Aorta (tissue), 5 donors: Measurements from ENCODE around the gene TRAM2. TPM values are rescaled to one million over a fixed set of nuclear protein-coding genes. Genes with fewer than 3 reads are reported as not detected.

Experiments
- ATAC-seq: fragments of 200-7000 bp; cut with Tn5 transposase; one replicate; pipeline ENCODE4 v1.9.1; 2022; ENCODE audit warnings: moderate library complexity; ENCODE audit not compliant: low FRiP score
- DNase-seq, 2 donors: peaks; one replicate each; pipeline ENCODE4 v3.0.0-alpha.2; 2020
- H3K27ac ChIP-seq, 2 donors: one replicate each; pipeline ENCODE4 v1.5.1; 2013; ENCODE audit warnings: low read length in 2 of 2, mild to moderate bottlenecking in 2 of 2, moderate library complexity in 2 of 2, control low read depth in 1 of 2, inconsistent platforms in 1 of 2, low read depth in 1 of 2
- H3K27me3 ChIP-seq, 2 donors: one replicate each; pipeline ENCODE4 v1.6.1; 2013; ENCODE audit warnings: control low read depth in 1 of 2, low read length in 1 of 2, mild to moderate bottlenecking in 1 of 2, moderate library complexity in 1 of 2; ENCODE audit not compliant: insufficient read depth in 2 of 2, control insufficient read depth in 1 of 2
- H3K36me3 ChIP-seq, 2 donors: one replicate each; pipeline ENCODE4 v1.6.1; 2013; ENCODE audit warnings: control low read depth in 1 of 2, low read length in 1 of 2, mild to moderate bottlenecking in 1 of 2; ENCODE audit not compliant: insufficient read depth in 2 of 2, control insufficient read depth in 1 of 2
- H3K4me1 ChIP-seq, 2 donors: one replicate each; pipeline ENCODE4 v1.6.1; 2013; ENCODE audit warnings: low read length in 2 of 2, control low read depth in 1 of 2, mild to moderate bottlenecking in 1 of 2, moderate library complexity in 1 of 2; ENCODE audit not compliant: insufficient read depth in 2 of 2, control insufficient read depth in 1 of 2
- H3K4me3 ChIP-seq, 2 donors: one replicate each; pipeline ENCODE4 v1.5.1; 2013; ENCODE audit warnings: low read length in 2 of 2, control low read depth in 1 of 2, mild to moderate bottlenecking in 1 of 2
- H3K9me3 ChIP-seq: one replicate; pipeline ENCODE4 v1.6.1; 2013; ENCODE audit warnings: mild to moderate bottlenecking, low read length; ENCODE audit not compliant: control insufficient read depth
- WGBS, 2 donors: extraction: QIAGEN DNeasy Blood & Tissue Kit; methylation state at CpG; one replicate each; pipeline ENCODE4 v1.1.7; 2013; 5-methylcytosine and 5-hydroxymethylcytosine counted together
- intact Hi-C, 2 donors: fragments of 100-400 bp; cut with DNase I; formaldehyde crosslinking; loops; one replicate each; pipeline versions ENCODE4 v1.14.2 to v1.15.0; 2022
- polyA plus RNA-seq, 2 donors: library from polyadenylated mRNA; stranded (reverse); fragments of 200-250 nt; gene quantifications; one replicate each; pipeline ENCODE4 v1.2.3, GENCODE V29; 2013
- total RNA-seq, 2 donors: library from RNA; stranded (reverse); fragmentation: NEBNext Ultra II Directional; extraction: Animal tissue kit (Norgen Biotek cat#: 25700); gene quantifications; one replicate each; pipeline ENCODE4 v1.2.1, GENCODE V29; 2021
- donor health status: healthy with polysubstance abuse.
- donor health status: Bipolar disorder and iron deficiency.
- donor health status: DM: no; HTN: no; CAD: no.
- donor health status: DM: no; HTN: no; CAD: no.
- donor health status: DM: yes; HTN: yes; CAD: no.

Gene TRAM2
- total and polyA plus RNA-seq, 4 donors = 7.5 to 39.5 (median 30.3) TPM

DNA sequence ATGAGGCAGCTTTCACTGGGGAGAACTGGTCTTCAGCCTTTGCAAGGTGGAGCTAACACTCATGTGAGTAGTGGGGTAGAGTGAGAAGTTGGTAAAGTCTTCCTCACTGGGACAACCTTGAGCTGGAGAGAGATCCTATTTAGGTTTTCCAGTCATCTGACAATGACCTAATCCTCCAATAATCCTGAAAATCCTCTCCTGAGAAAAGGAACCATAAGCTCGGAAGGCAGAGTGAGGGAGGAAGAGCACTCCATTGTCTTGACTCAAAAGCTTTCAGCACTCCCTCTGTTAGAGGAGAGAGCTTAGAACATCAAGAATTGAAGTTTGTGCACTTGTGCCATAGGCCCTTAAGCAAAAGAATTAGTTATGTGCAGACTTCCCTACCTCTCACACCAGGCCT, 77.8 kb downstream of the TRAM2 start:
- Histone ChIP-seq H3K36me3 (no peaks in the 10 kb centered on the region), H3K9me3 (no peaks in the 10 kb centered on the region), H3K27ac (peak overlapping the region; percentile 70 to 77), H3K27me3 (no peaks in the 10 kb centered on the region), H3K4me3 (no peak overlapping the region), H3K4me1 (peaks cover 6 to 12% of the 10 kb centered on the region in 2 donors)
- WGBS, 2 donors = 12 to 16% methylated on average over 1 of the region's 1 CpG
- intact Hi-C loops = loop anchor here in 1 of 2 donors (5.0 to 10.0 kb wide), 2 partner anchors 77 to 166 kb away; partner anchors contain the start of gene EFHC1
- no peak for DNase-seq
- ATAC-seq = no peak

DNA sequence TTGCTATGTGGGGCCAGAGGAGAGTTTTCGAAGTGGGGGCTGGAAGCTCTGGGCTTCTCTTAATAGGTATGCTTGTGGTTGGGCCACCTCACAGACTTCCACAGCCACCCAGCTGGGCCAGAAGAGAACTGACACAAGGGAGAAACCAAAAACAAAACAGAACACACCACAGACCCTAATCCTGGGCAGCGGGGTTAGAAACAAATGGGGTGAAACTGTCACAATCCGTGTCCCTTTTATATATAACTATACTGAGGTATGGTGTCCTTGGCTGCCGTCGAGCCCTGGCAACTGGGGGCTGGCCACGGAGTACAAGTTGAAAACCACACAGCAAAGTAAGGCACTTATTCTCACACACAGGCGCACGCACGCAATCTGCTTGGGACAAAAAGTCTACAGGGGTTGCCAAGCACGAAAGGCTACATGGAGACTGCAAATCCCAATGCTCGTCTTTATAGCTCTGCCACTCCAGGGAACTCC, 78.3 kb downstream of the TRAM2 start:
- WGBS, 2 donors = 45 to 46% methylated on average over 11 of the region's 11 CpGs
- no peaks in the 10 kb centered on the region for H3K36me3 ChIP-seq
- H3K9me3 ChIP-seq = no peaks in the 10 kb centered on the region
- no peaks in the 10 kb centered on the region for H3K27me3 ChIP-seq
- H3K27ac ChIP-seq = peak overlapping the region; percentile 70 to 79
- intact Hi-C loops = loop anchor here in 1 of 2 donors (5.0 to 10.0 kb wide), 2 partner anchors 76 to 166 kb away; partner anchors contain the start of gene EFHC1
- H3K4me3 ChIP-seq = no peak overlapping the region
- ATAC-seq (no peak), DNase-seq (no peak)
- peaks cover 6 to 12% of the 10 kb centered on the region in 2 donors for H3K4me1 ChIP-seq

DNA sequence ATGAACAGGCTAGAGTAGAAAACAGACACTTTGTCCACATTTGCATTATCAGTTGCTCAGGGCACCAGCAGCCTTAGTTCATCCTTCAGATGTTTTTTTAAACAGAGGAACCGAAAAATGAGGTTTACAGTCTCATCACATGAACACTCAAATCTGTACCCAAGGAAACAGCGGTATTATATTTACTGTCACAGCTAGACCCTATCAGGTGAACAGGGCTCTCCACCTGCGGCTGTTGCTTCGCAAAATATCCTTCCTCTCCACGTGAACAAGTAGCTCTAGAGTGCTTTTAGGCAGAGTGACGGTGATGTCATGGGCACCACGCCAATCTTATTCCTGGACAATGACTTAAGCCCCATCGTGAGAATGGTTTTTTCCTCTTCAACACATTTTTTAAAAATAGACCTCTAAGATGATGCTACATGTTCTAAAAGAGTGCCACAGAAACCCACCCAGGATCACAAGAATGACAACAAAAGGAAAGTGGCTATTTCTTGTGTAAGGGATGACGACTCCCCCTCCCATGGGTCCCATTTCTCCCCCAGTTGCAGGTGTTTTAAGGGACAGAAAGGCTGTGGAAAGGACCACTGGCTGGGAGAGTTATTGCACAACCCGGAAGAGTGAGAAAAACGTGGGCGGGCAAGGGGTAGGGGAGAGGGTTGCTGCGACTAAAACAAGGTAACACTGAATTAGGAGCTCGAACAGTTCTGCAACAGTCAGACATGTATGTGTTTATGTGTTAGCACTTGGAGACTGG, 79.0 kb downstream of the TRAM2 start:
- ATAC-seq = no peak

DNA sequence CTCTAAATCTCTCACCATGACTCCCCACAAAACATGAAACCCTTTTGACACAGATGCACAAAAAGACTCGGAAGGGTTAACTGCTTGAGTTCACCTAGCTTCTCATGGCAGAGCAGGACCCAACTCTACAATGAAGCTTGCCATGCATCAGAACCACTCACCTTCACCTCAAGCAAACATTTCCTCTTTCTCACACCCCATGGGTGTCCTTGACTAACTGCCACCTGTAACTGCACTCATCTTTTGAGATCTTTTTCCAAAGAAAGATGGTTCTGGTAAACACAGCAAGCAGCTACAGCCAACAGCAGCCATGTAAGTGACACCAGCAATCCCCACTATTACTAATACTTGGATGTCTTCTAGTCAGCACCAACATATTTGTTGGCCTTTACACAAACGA, 80.2 kb downstream of the TRAM2 start:
- no peak for DNase-seq
- Histone ChIP-seq H3K27ac (no peak overlapping the region), H3K36me3 (no peaks in the 10 kb centered on the region), H3K4me1 (peaks cover 6 to 12% of the 10 kb centered on the region in 2 donors), H3K27me3 (no peaks in the 10 kb centered on the region), H3K4me3 (no peak overlapping the region), H3K9me3 (no peaks in the 10 kb centered on the region)
- 80 to 93% methylated on average over 2 of the region's 2 CpGs for WGBS, 2 donors
- no peak for ATAC-seq
- intact Hi-C loops = loop anchor here in 1 of 2 donors (5.0 to 10.0 kb wide), 2 partner anchors 74 to 168 kb away; partner anchors contain the start of gene EFHC1

More for the DNA sequence above, 79.0 kb downstream of the TRAM2 start:
- peak overlapping the region; percentile 75 to 79 for H3K27ac ChIP-seq
- no peaks in the 10 kb centered on the region for H3K27me3 ChIP-seq
- no peaks in the 10 kb centered on the region for H3K9me3 ChIP-seq
- 55 to 58% methylated on average over 14 of the region's 14 CpGs for WGBS, 2 donors
- intact Hi-C loops = loop anchor here in 1 of 2 donors (5.0 to 10.0 kb wide), 2 partner anchors 76 to 167 kb away; partner anchors contain the start of gene EFHC1
- H3K4me1 ChIP-seq = peaks cover 6 to 12% of the 10 kb centered on the region in 2 donors
- DNase-seq = no peak
- H3K36me3 ChIP-seq = no peaks in the 10 kb centered on the region
- H3K4me3 ChIP-seq = no peak overlapping the region

DNA sequence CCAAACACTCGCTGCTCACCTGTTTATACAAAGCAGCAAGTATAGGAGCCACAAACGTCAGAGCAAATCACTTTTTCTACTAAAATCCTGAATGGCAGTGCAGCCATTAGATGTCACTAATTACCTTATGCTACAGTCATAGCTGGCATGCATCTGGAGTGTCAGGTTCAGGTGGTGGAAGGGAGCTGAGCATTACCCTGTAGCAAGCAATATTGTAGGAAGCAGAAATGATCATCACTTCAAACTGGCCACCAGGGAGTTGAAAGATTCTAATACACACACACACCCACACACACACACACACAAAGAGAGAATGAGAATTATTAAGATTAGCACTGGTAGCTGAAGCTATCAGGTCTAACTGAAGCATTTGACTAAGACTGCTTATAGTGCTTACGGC, 80.9 kb downstream of the TRAM2 start:
- 67 to 68% methylated on average over 3 of the region's 3 CpGs for WGBS, 2 donors

DNA sequence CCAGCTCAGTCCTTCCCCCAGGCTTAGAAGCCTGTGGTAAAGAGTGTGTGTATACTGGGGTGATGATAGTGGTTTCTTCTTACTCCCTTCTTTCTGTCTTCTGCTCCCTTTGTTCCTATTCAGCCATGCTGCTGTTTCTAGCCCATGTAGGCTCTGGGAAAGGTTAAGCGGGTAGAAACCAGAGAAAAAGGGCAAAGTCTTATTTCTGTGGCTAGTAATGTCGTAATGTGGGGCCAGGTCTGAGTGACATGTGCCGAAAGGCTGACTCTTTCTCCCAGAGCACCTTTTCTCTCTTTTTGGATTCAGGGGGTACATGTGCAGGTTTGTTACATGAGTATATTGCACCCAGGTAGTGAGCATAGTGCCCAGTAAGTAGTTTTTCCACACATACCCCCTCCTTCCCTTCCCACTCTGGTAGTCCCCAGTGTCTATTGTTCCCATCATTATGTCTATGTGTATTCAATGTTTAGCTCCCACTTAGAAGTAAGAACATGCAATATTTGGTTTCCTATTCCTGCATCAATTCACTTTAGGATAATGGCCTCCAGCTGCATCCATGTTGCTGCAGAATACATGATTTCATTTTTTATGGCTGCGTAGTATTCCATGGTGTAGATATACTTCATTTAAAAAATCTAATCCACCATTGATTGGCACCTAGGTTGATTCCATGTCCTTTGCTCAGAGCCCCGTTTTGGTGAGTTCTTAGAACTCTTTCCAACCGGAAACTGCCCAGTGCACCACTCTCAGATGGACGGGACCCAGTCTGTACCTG, 82.4 kb downstream of the TRAM2 start:
- Histone ChIP-seq H3K9me3 (no peaks in the 10 kb centered on the region), H3K4me1 (peaks cover 6 to 8% of the 10 kb centered on the region in 2 donors), H3K4me3 (no peak overlapping the region), H3K36me3 (no peaks in the 10 kb centered on the region), H3K27me3 (no peaks in the 10 kb centered on the region), H3K27ac (no peak overlapping the region)
- 97% methylated on average over 7 of the region's 7 CpGs for WGBS, 2 donors
- intact Hi-C loops = loop anchor here in 1 of 2 donors (5.0 to 10.0 kb wide), 2 partner anchors 72 to 170 kb away; partner anchors contain the start of gene EFHC1
- ATAC-seq (no peak), DNase-seq (no peak)

More for the DNA sequence above, 80.9 kb downstream of the TRAM2 start:
- no peaks in the 10 kb centered on the region for H3K27me3 ChIP-seq
- no peaks in the 10 kb centered on the region for H3K36me3 ChIP-seq
- no peak overlapping the region for H3K27ac ChIP-seq
- peaks cover 6 to 12% of the 10 kb centered on the region in 2 donors for H3K4me1 ChIP-seq
- DNase-seq (no peak), ATAC-seq (no peak)
- no peaks in the 10 kb centered on the region for H3K9me3 ChIP-seq
- intact Hi-C loops = loop anchor here in 1 of 2 donors (5.0 to 10.0 kb wide), 2 partner anchors 74 to 169 kb away; partner anchors contain the start of gene EFHC1
- no peak overlapping the region for H3K4me3 ChIP-seq

DNA sequence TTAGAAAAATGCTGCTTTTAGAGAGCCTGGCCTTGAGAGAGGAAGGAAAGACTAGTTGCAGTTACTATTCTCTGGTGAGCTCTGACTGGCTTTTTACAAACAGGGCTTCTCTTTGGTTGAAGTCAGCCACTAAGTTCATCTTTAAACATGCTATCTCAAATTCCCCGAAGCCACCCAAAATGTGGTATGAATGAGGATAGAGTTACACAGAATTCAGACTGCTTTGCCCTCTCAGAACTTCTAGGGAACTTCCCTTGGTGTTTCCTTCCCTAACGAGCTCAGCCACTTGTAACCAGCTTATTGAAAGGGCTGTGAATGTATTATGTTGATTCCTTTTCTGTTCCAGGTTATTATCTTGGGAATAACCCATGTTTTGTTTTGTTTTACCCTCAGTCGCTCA, 83.2 kb downstream of the TRAM2 start:
- H3K36me3 ChIP-seq = no peaks in the 10 kb centered on the region
- no peak overlapping the region for H3K4me3 ChIP-seq
- 53 to 58% methylated on average over 3 of the region's 3 CpGs for WGBS, 2 donors
- no peak overlapping the region for H3K27ac ChIP-seq
- H3K27me3 ChIP-seq = no peaks in the 10 kb centered on the region
- no peaks in the 10 kb centered on the region for H3K9me3 ChIP-seq
- no peak for DNase-seq
- intact Hi-C loops = loop anchor here in 1 of 2 donors (10.0 kb wide), 1 partner anchor 171 kb away; no protein-coding TSS in a partner anchor
- peaks cover 6% of the 10 kb centered on the region in 2 donors for H3K4me1 ChIP-seq
- no peak for ATAC-seq
